Body of pancreas (tissue), 4 donors: ENCODE measurements around the gene GJB3. TPM values are rescaled to one million over a fixed set of nuclear protein-coding genes. Genes with fewer than 3 reads are reported as not detected.

ENCODE experiments used
- ATAC-seq: fragments of 150-250 bp; one replicate; pipeline ENCODE4 v1.9.1; 2016
- DNase-seq, 4 donors: peaks; one replicate each; pipeline ENCODE4 v3.0.0-alpha.2; 2019
- H3K27ac ChIP-seq, 4 donors: fragments of 200-600 bp; sonication (generic); 1 replicate in 3 of 4; 2 replicates in 1 of 4; pipeline versions ENCODE4 v1.5.1 to v1.6.1; 2016 to 2019; ENCODE audit warnings: mild to moderate bottlenecking in 1 of 4, mixed read lengths in 1 of 4, moderate library complexity in 1 of 4
- H3K27me3 ChIP-seq, 2 donors: fragments of 200-600 bp; sonication (generic); one replicate each; pipeline ENCODE4 v1.6.0; 2016; ENCODE audit warnings: mild to moderate bottlenecking in 1 of 2
- H3K36me3 ChIP-seq, 2 donors: fragments of 200-600 bp; sonication (generic); replicated peaks in 1 of 2; 2 replicates each; pipeline ENCODE4 v1.5.1; 2016; ENCODE audit warnings: low read depth in 2 of 2; ENCODE audit not compliant: insufficient read depth in 1 of 2
- H3K4me1 ChIP-seq: fragments of 200-600 bp; sonication (generic); one replicate; pipeline ENCODE4 v1.6.0; 2016
- H3K4me3 ChIP-seq, 2 donors: fragments of 200-600 bp; sonication (generic); 1 replicate in 1 of 2; 2 replicates in 1 of 2; pipeline ENCODE4 v1.5.1; 2016 to 2019
- H3K9me3 ChIP-seq, 3 donors: fragments of 200-600 bp; sonication (generic); 1 replicate in 2 of 3; 2 replicates in 1 of 3; pipeline ENCODE4 v1.5.1; 2016
- CTCF ChIP-seq, 7 experiments: fragments of 450-650 bp in 4 of 7; fragments of 200-600 bp in 3 of 7; sonication (generic) in 3 of 7; IDR thresholded peaks; one replicate each; pipeline ENCODE4 v1.5.1; 2016 to 2019; ENCODE audit warnings: antibody characterized with exemption in 7 of 7
- POLR2A ChIP-seq, 3 donors: fragments of 450-650 bp; IDR thresholded peaks; one replicate each; pipeline ENCODE4 v1.6.1; 2016; ENCODE audit warnings: antibody characterized with exemption in 3 of 3, mild to moderate bottlenecking in 2 of 3
- WGBS, 2 donors: methylation state at CpG; one replicate each; pipeline ENCODE4 v1.1.5; 2017; 5-methylcytosine and 5-hydroxymethylcytosine counted together
- intact Hi-C: fragments of 100-400 bp; cut with DNase I; formaldehyde crosslinking; loops from one replicate; pipeline ENCODE4 v1.15.1; 2023
- total RNA-seq, 2 donors: library from RNA; depleted of rRNA; stranded (reverse); fragments of >200 nt; gene quantifications; one replicate each; pipeline ENCODE4 v1.1.0, GENCODE V29; 2016

GJB3 gene
- total RNA-seq, 2 donors from 2014 or later, result 0.52 TPM; not detected in 1

DNA sequence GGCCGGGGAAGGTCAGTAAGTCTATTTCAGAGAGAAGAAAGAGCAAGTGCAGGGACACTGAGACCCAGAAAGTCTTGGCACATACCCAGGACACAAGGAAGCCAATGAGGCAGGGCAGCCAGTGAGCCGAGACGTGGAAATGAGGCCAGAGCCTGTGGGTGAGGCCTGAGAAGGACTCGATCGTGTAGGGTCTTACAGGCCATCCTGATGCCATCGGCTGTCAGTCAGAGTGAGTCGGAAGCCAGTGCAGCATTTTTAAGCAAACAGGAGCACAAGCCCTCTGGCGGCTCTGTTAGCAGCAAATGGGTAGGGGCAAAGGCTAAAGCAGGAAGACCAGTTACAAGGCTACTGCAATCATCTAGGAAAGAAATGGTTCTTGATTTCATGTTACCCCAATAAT, 6.1 kb upstream of the GJB3 start:
- no peaks in the 10 kb centered on the region for H3K4me1 ChIP-seq
- no peak overlapping the region for H3K4me3 ChIP-seq
- no peak overlapping the region for H3K27ac ChIP-seq
- DNase-seq (no peak), ATAC-seq (no peak)
- intact Hi-C loops, result no loop called here
- TF ChIP-seq POLR2A (IDR thresholded peaks at IDR 0.05) (no peak), CTCF (IDR thresholded peaks at IDR 0.05) (no peak)
- H3K36me3 ChIP-seq, result no peaks in the 10 kb centered on the region
- H3K27me3 ChIP-seq, result no peaks in the 10 kb centered on the region
- WGBS, 2 donors, result 73 to 74% methylated on average over 8 of the region's 8 CpGs
- no peaks in the 10 kb centered on the region for H3K9me3 ChIP-seq

GRCh38 chr1:34776911-34777310, 4.1 kb upstream of the GJB3 start:
- H3K27me3 ChIP-seq, result no peaks in the 10 kb centered on the region
- WGBS, 2 donors, result 64 to 73% methylated on average over 1 to 3 of the region's 3 CpGs
- ATAC-seq, result no peak

DNA sequence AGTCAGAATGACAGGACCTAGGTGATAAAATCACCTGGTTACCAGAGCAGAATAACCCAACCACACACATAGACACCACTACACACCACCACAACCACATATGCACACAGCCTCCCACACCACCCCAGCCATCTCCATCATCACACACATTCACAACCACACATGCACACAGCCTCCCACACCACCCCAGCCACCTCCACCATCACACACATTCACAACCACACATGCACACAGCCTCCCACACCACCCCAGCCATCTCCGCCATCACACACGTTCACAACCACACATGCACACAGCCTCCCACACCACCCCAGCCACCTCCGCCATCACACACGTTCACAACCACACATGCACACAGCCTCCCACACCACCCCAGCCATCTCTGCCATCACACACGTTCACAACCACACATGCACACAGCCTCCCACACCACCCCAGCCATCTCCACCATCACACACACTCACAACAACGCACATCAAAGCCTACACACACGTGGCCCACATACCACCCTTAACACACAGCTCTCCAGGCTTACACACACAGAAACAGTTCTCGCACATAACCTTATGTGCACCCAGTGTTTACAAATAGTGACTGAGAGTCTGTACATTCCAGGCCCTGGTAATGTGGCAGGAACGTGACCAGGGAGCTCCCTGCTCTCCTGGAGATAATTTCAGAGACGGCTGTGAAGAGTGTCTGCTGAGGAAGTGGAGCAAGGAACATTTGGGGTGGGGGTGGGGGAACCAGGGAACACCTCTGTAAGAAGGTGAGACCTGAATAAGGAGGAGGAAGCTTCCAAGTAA, 3.3 kb upstream of the GJB3 start:
- no peak for ATAC-seq
- Histone ChIP-seq H3K27ac (no peak overlapping the region), H3K4me3 (no peak overlapping the region), H3K9me3 (no peaks in the 10 kb centered on the region), H3K36me3 (no peaks in the 10 kb centered on the region), H3K4me1 (peaks cover 19% of the 10 kb centered on the region), H3K27me3 (no peaks in the 10 kb centered on the region)
- WGBS, 2 donors, result 49 to 55% methylated on average over 10 of the region's 10 CpGs
- intact Hi-C loops, result no loop called here
- DNase-seq, result no peak
- no peak for TF ChIP-seq POLR2A (IDR thresholded peaks at IDR 0.05)

More at GRCh38 chr1:34776911-34777310, 4.1 kb upstream of the GJB3 start:
- H3K9me3 ChIP-seq, result no peaks in the 10 kb centered on the region
- peaks cover 12% of the 10 kb centered on the region for H3K4me1 ChIP-seq
- TF ChIP-seq POLR2A (IDR thresholded peaks at IDR 0.05) (no peak), CTCF (IDR thresholded peaks at IDR 0.05) (no peak)
- H3K4me3 ChIP-seq, result no peak overlapping the region
- intact Hi-C loops, result no loop called here
- H3K27ac ChIP-seq, result no peak overlapping the region
- no peak for DNase-seq
- no peaks in the 10 kb centered on the region for H3K36me3 ChIP-seq

- Histone ChIP-seq H3K4me1 (peaks cover 19% of the 10 kb centered on the region), H3K27ac (no peak overlapping the region), H3K4me3 (no peak overlapping the region), H3K9me3 (no peaks in the 10 kb centered on the region), H3K36me3 (no peaks in the 10 kb centered on the region), H3K27me3 (no peaks in the 10 kb centered on the region)
- no peak for DNase-seq
- intact Hi-C loops, result no loop called here
- no peak for TF ChIP-seq POLR2A (IDR thresholded peaks at IDR 0.05)
- no peak for TF ChIP-seq CTCF (IDR thresholded peaks at IDR 0.05)
- WGBS, 2 donors, result 69 to 77% methylated on average over 6 of the region's 6 CpGs
- ATAC-seq, result no peak
Measured at GRCh38 chr1:34778381-34778780, 2.6 kb upstream of the GJB3 start.

- ATAC-seq (no peak), DNase-seq (no peak)
- Histone ChIP-seq H3K36me3 (no peaks in the 10 kb centered on the region), H3K27me3 (no peaks in the 10 kb centered on the region), H3K4me3 (no peak overlapping the region), H3K27ac (no peak overlapping the region), H3K4me1 (peaks cover 19% of the 10 kb centered on the region), H3K9me3 (no peaks in the 10 kb centered on the region)
- intact Hi-C loops, result no loop called here
- 74 to 85% methylated on average over 5 of the region's 5 CpGs for WGBS, 2 donors
- TF ChIP-seq POLR2A (IDR thresholded peaks at IDR 0.05), result no peak
- no peak for TF ChIP-seq CTCF (IDR thresholded peaks at IDR 0.05)
Measured at GRCh38 chr1:34779005-34779404, 2.0 kb upstream of the GJB3 start.
